ENCODE results near the gene CALCR. TPM values are rescaled to one million over a fixed set of nuclear protein-coding genes. Genes with fewer than 3 reads are reported as not detected.

CALCR gene
- total and polyA plus RNA-seq, 9 of the 15 experiments (the other 6 are each of a cell fraction or from before 2014, with no cell fraction given) = 0.04 to 0.14 (median 0.09) TPM; not detected in 3

- FAIRE-seq (no peak), ATAC-seq (no peak), DNase-seq (ENCODE audit: extremely low read depth in 1 of 4, low spot score in 3 of 4) (no peak)
- TF ChIP-seq ELF4 (CRISPR knock-in tag; IDR thresholded peaks at IDR 0.05) = no peak
- no peak for TF ChIP-seq PRPF4 (IDR thresholded peaks at IDR 0.05; ENCODE audit: insufficient read depth, low read depth, low read length, poor library complexity, severe bottlenecking)
- TF ChIP-seq SMARCA4 (IDR thresholded peaks at IDR 0.05) = no peak
- TF ChIP-seq RUNX1 (IDR thresholded peaks at IDR 0.05; ENCODE audit: low read depth) = no peak
- no peak for TF ChIP-seq ZNF274 (IDR thresholded peaks at IDR 0.05; ENCODE audit: borderline replicate concordance, low read depth, low read length)
- TF ChIP-seq RAD51 (IDR thresholded peaks at IDR 0.05; ENCODE audit: borderline replicate concordance, low read depth) = no peak
- TF ChIP-seq, protein P1, sequence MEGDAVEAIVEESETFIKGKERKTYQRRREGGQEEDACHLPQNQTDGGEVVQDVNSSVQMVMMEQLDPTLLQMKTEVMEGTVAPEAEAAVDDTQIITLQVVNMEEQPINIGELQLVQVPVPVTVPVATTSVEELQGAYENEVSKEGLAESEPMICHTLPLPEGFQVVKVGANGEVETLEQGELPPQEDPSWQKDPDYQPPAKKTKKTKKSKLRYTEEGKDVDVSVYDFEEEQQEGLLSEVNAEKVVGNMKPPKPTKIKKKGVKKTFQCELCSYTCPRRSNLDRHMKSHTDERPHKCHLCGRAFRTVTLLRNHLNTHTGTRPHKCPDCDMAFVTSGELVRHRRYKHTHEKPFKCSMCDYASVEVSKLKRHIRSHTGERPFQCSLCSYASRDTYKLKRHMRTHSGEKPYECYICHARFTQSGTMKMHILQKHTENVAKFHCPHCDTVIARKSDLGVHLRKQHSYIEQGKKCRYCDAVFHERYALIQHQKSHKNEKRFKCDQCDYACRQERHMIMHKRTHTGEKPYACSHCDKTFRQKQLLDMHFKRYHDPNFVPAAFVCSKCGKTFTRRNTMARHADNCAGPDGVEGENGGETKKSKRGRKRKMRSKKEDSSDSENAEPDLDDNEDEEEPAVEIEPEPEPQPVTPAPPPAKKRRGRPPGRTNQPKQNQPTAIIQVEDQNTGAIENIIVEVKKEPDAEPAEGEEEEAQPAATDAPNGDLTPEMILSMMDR (IDR thresholded peaks at IDR 0.05 in 2 of 3, conservative IDR thresholded peaks at IDR 0.05 in 1 of 3; ENCODE audit: insufficient read depth in 2 of 3, low read depth in 1 of 3, low read length in 3 of 3) = no peak
- TF ChIP-seq GATAD2B (IDR thresholded peaks at IDR 0.05; ENCODE audit: borderline replicate concordance) = no peak
- TF ChIP-seq MEF2A (IDR thresholded peaks at IDR 0.05; ENCODE audit: control insufficient read depth, low read depth, low read length) = no peak
- TF ChIP-seq NFE2 (IDR thresholded peaks at IDR 0.05; ENCODE audit: low read depth) = no peak
- no peak for TF ChIP-seq ZKSCAN8 (CRISPR knock-in tag; IDR thresholded peaks at IDR 0.05)
- TF ChIP-seq HINFP (tag; conservative IDR thresholded peaks at IDR 0.05; ENCODE audit: low read depth) = no peak
- TF ChIP-seq ZNF280A (IDR thresholded peaks at IDR 0.05; ENCODE audit: low read depth, partially characterized antibody) = no peak
- no peak for TF ChIP-seq SNIP1 (IDR thresholded peaks at IDR 0.05; ENCODE audit: low read depth)
- Histone ChIP-seq H3K27me3 (ENCODE audit: control insufficient read depth in 2 of 2, insufficient read depth in 2 of 2, low read length in 2 of 2) (peaks cover 4 to 13% of the 10 kb centered on the region in 2 experiments; a peak in 3 of 5 replicates), H3K27ac (ENCODE audit: extremely low read depth, low read depth, low read length) (no peak overlapping the region), H3K79me2 (ENCODE audit: control insufficient read depth, insufficient read depth, low read length) (no peaks in the 10 kb centered on the region), H3K4me1 (replicated peaks in 1 of 2; ENCODE audit: control insufficient read depth in 2 of 2, insufficient read depth in 2 of 2, low read length in 2 of 2) (no peaks in the 10 kb centered on the region), H3K9me1 (ENCODE audit: control insufficient read depth, insufficient read depth, low read length) (no peaks in the 10 kb centered on the region), H3K9me3 (replicated peaks; ENCODE audit: control insufficient read depth, insufficient read depth, low read depth, low read length) (no peaks in the 10 kb centered on the region), H3K4me2 (ENCODE audit: insufficient read depth, low read length) (no peak overlapping the region), H3K36me3 (ENCODE audit: control insufficient read depth, insufficient read depth, low read length) (no peaks in the 10 kb centered on the region), H3K4me3 (no peak overlapping the region), H4K20me1 (replicated peaks; ENCODE audit: control insufficient read depth, insufficient read depth, low read length) (no peaks in the 10 kb centered on the region), H3K9ac (ENCODE audit: insufficient read depth in 1 of 2, low read depth in 2 of 2, low read length in 2 of 2) (no peak overlapping the region), H2AFZ (ENCODE audit: low read depth, low read length) (no peak overlapping the region)
- BruUV-seq (replicated peaks) = no TSS peak
- ChIA-PET POLR2A (interaction anchor here (1.2 kb wide), 1 partner anchor 16 kb away, joined by 3 read pairs; no protein-coding TSS in a partner anchor), CTCF (ENCODE audit: low intra/inter-chr PET ratio) (no interaction called here)
- in situ Hi-C loops (cut with MboI) (no loop called here), intact Hi-C loops (cut with micrococcal nuclease) (no loop called here)
- 0% methylated on average over 2 of the region's 2 CpGs for WGBS (ENCODE audit: insufficient coverage, low coverage, missing lambda C conversion rate)
These were observed 147.4 kb downstream of the CALCR start for GRCh38 chr7:93427107-93427506.

Data from K562 (cell line).